ENCODE data around the gene WRAP73.
"Not testable (repeated sequence)": the region's sequence is repeated elsewhere in the genome, so short reads cannot be mapped to it uniquely, and the experiment has no call there.

DNA sequence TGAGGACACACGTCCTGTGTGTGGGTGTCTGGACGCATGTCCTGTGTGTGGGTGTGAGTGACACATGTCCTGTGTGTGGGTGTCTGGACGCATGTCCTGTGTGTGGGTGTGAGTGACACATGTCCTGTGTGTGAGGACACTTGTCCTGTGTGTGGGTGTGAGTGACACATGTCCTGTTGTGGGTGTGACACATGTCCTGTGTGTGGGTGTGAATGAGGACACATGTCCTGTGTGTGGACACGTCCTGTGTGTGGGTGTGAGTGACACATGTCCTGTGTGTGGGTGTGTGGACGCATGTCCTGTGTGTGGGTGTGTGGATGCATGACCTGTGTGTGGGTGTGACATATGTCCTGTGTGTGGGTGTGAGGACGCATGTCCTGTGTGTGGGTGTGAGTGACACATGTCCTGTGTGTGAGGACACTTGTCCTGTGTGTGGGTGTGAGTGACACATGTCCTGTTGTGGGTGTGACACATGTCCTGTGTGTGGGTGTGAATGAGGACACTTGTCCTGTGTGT lies 64.5 kb downstream of the WRAP73 start:
- TF ChIP-seq CTCF, POLR2A (IDR thresholded peaks at IDR 0.05): not testable (repeated sequence)

Data from right lobe of liver (tissue), 4 donors.